RWPE2 (cell line): ENCODE measurements around the gene ACP6.
"Not testable (repeated sequence)": the region's sequence is repeated elsewhere in the genome, so short reads cannot be mapped to it uniquely, and the experiment has no call there.

Source experiments
- ATAC-seq: fragments of 200-7000 bp; cut with Tn5 transposase; 3 replicates; pipeline ENCODE4 v1.9.1; 2021; ENCODE audit warnings: low read depth
- DNase-seq: peaks from one replicate; pipeline ENCODE4 v3.0.0-alpha.2; 2020; ENCODE audit warnings: low spot score
- H3K27ac ChIP-seq: fragments of 450-650 bp; 2 replicates; pipeline ENCODE4 v1.5.1; 2017; ENCODE audit warnings: mild to moderate bottlenecking; ENCODE audit not compliant: poor library complexity, severe bottlenecking
- H3K27me3 ChIP-seq: fragments of 250-450 bp; sonication (Bioruptor Pico); 2 replicates; pipeline ENCODE4 v1.5.1; 2021; ENCODE audit warnings: mild to moderate bottlenecking, moderate library complexity; ENCODE audit not compliant: insufficient read depth, poor library complexity, severe bottlenecking
- H3K36me3 ChIP-seq: fragments of 250-450 bp; sonication (Bioruptor Pico); 2 replicates; pipeline ENCODE4 v1.5.1; 2020; ENCODE audit warnings: low read depth, mild to moderate bottlenecking, moderate library complexity
- H3K4me1 ChIP-seq: fragments of 250-450 bp; sonication (Bioruptor Pico); 2 replicates; pipeline ENCODE4 v1.5.1; 2021; ENCODE audit warnings: mild to moderate bottlenecking, moderate library complexity; ENCODE audit not compliant: insufficient read depth, poor library complexity, severe bottlenecking
- H3K4me3 ChIP-seq: fragments of 250-450 bp; sonication (Bioruptor Pico); 2 replicates; pipeline ENCODE4 v1.5.1; 2021; ENCODE audit warnings: mild to moderate bottlenecking, moderate library complexity; ENCODE audit not compliant: severe bottlenecking
- H3K9me3 ChIP-seq: fragments of 250-450 bp; sonication (Bioruptor Pico); 2 replicates; pipeline ENCODE4 v1.5.1; 2021; ENCODE audit warnings: mild to moderate bottlenecking, moderate library complexity; ENCODE audit not compliant: severe bottlenecking
- TF ChIP-seq, protein P1 (sequence below): fragments of 450-650 bp; IDR thresholded peaks from one replicate; pipeline ENCODE4 v1.5.1; 2017; ENCODE audit warnings: mild to moderate bottlenecking, moderate library complexity; ENCODE audit not compliant: poor library complexity, severe bottlenecking

Gene ACP6

DNA sequence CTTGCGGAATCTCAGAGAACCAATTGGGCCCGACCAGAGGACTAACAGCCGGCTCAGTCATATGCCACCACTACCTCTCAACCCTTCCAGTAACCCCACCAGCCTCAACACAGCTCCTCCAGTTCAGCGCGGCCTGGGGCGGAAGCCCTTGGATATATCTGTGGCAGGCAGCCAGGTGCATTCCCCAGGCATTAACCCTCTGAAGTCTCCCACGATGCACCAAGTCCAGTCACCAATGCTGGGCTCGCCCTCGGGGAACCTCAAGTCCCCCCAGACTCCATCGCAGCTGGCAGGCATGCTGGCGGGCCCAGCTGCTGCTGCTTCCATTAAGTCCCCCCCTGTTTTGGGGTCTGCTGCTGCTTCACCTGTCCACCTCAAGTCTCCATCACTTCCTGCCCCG lies 49.8 kb downstream of the ACP6 start:
- H3K36me3 ChIP-seq: peaks cover 37% of the 10 kb centered on the region

DNA sequence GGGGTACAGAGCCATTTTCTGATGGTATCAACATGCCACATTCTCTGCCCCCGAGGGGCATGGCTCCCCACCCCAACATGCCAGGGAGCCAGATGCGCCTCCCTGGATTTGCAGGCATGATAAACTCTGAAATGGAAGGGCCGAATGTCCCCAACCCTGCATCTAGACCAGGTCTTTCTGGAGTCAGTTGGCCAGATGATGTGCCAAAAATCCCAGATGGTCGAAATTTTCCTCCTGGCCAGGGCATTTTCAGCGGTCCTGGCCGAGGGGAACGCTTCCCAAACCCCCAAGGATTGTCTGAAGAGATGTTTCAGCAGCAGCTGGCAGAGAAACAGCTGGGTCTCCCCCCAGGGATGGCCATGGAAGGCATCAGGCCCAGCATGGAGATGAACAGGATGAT lies 50.6 kb downstream of the ACP6 start:
- DNase-seq: no peak
- TF ChIP-seq, protein P1, sequence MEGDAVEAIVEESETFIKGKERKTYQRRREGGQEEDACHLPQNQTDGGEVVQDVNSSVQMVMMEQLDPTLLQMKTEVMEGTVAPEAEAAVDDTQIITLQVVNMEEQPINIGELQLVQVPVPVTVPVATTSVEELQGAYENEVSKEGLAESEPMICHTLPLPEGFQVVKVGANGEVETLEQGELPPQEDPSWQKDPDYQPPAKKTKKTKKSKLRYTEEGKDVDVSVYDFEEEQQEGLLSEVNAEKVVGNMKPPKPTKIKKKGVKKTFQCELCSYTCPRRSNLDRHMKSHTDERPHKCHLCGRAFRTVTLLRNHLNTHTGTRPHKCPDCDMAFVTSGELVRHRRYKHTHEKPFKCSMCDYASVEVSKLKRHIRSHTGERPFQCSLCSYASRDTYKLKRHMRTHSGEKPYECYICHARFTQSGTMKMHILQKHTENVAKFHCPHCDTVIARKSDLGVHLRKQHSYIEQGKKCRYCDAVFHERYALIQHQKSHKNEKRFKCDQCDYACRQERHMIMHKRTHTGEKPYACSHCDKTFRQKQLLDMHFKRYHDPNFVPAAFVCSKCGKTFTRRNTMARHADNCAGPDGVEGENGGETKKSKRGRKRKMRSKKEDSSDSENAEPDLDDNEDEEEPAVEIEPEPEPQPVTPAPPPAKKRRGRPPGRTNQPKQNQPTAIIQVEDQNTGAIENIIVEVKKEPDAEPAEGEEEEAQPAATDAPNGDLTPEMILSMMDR: no peak
- Histone ChIP-seq H3K4me3 (no peak overlapping the region), H3K27ac (no peak overlapping the region), H3K27me3 (no peaks in the 10 kb centered on the region), H3K9me3 (no peaks in the 10 kb centered on the region), H3K4me1 (no peaks in the 10 kb centered on the region), H3K36me3 (peaks cover 44% of the 10 kb centered on the region)
- ATAC-seq: no peak

More for the DNA sequence above, 49.8 kb downstream of the ACP6 start:
- ATAC-seq (no peak), DNase-seq (no peak)
- Histone ChIP-seq H3K4me1 (no peaks in the 10 kb centered on the region), H3K9me3 (no peaks in the 10 kb centered on the region), H3K4me3 (no peak overlapping the region), H3K27ac (no peak overlapping the region), H3K27me3 (no peaks in the 10 kb centered on the region)
- TF ChIP-seq, protein P1: no peak

DNA sequence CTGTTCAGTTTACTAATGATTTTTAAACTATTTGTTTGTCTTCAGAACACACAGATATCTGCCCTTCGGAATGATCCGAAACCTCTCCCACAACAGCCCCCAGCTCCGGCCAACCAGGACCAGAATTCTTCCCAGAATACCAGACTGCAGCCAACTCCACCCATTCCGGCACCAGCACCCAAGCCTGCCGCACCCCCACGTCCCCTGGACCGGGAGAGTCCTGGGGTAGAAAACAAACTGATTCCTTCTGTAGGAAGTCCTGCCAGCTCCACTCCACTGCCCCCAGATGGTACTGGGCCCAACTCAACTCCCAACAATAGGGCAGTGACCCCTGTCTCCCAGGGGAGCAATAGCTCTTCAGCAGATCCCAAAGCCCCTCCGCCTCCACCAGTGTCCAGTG lies 51.6 kb downstream of the ACP6 start:
- TF ChIP-seq, protein P1: no peak
- H3K27ac ChIP-seq: no peak overlapping the region
- DNase-seq: no peak
- no peaks in the 10 kb centered on the region for H3K27me3 ChIP-seq
- H3K4me3 ChIP-seq: no peak overlapping the region
- no peaks in the 10 kb centered on the region for H3K9me3 ChIP-seq
- ATAC-seq: no peak
- no peaks in the 10 kb centered on the region for H3K4me1 ChIP-seq
- H3K36me3 ChIP-seq: peaks cover 44% of the 10 kb centered on the region

DNA sequence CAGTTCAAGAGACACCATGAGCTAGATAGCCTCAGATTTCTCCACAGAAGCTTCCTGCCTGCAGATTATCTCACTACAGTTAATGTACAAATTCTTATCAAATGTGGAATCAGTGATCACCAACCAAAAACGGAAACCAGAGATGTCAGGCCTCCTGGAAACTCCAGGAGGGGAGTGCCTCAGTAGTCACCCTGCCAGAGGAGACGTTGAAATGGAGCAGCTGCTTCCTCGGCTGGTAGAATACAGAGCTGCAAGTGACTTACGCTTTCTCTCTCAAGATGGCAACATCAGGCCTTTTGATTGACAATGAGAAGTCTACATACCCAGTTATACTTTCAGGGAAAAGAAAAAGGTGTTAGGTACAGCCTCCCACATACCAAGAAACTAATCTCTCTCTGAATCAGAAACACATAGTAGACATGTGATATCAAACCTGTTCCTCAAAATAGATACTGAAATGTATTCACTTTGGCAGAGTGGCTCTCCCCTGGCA lies 52.2 kb downstream of the ACP6 start:
- ATAC-seq (no peak), DNase-seq (no peak)
- no peak overlapping the region for H3K4me3 ChIP-seq
- H3K4me1 ChIP-seq: no peaks in the 10 kb centered on the region
- H3K27ac ChIP-seq: no peak overlapping the region
- no peaks in the 10 kb centered on the region for H3K9me3 ChIP-seq
- TF ChIP-seq, protein P1: no peak
- no peaks in the 10 kb centered on the region for H3K27me3 ChIP-seq
- H3K36me3 ChIP-seq: peaks cover 44% of the 10 kb centered on the region

DNA sequence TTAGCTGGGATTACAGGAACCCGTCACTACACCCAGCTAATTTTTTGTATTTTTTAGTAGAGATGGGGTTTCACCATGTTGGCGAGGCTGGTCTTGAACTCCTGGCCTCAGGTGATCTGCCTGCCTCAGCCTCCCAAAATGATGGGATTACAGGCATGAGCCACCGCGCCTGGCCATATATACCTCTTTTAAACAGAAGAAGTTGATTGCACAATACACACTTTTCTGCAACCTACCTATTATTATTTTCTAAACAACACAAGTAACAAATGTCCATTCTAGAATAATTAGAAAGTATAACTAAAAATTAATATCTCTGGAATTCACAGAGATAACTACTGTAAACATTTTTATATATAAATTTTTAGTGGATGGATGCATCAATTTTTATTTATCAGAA lies 55.4 kb downstream of the ACP6 start:
- not testable (repeated sequence) for ATAC-seq, H3K9me3 ChIP-seq, H3K4me3 ChIP-seq, DNase-seq, H3K27ac ChIP-seq, H3K27me3 ChIP-seq, H3K4me1 ChIP-seq
- peaks cover 44% of the 10 kb centered on the region for H3K36me3 ChIP-seq
